GM23338 (cell line): ENCODE results near the gene CDV3. TPM values are rescaled to one million over a fixed set of nuclear protein-coding genes. Genes with fewer than 3 reads are reported as not detected.
A peak's percentile ranks its signal among the peaks of the same experiment; 100 is the strongest.

ENCODE experiments used
- ATAC-seq: fragments of 200-7000 bp; cut with Tn5 transposase; 3 replicates; pipeline ENCODE4 v1.9.1; 2020
- DNase-seq: peaks from one replicate; pipeline ENCODE4 v3.0.0-alpha.2; 2015; ENCODE audit warnings: low spot score
- H2AFZ ChIP-seq: fragments of 200-600 bp; sonication (generic); 2 replicates; pipeline ENCODE4 v1.8.0; 2016; ENCODE audit warnings: antibody characterized with exemption, mild to moderate bottlenecking, moderate library complexity
- H3F3A ChIP-seq: fragments of 200-600 bp; sonication (generic); replicated peaks from 2 replicates; pipeline ENCODE4 v1.8.0; 2017; ENCODE audit warnings: antibody characterized with exemption, mixed run types, low read depth
- H3K27ac ChIP-seq: fragments of 200-600 bp; sonication (generic); 2 replicates; pipeline ENCODE4 v1.6.1; 2016; ENCODE audit warnings: low read depth
- H3K27me3 ChIP-seq: fragments of 200-600 bp; sonication (generic); 2 replicates; pipeline ENCODE4 v1.8.0; 2016; ENCODE audit warnings: mild to moderate bottlenecking, mixed run types, moderate library complexity; ENCODE audit not compliant: insufficient read depth
- H3K36me3 ChIP-seq: fragments of 200-600 bp; sonication (generic); 2 replicates; pipeline ENCODE4 v1.8.0; 2016; ENCODE audit warnings: mild to moderate bottlenecking; ENCODE audit not compliant: insufficient read depth
- H3K4me1 ChIP-seq: fragments of 200-600 bp; sonication (generic); 2 replicates; pipeline ENCODE4 v1.8.0; 2016; ENCODE audit warnings: mild to moderate bottlenecking, moderate library complexity; ENCODE audit not compliant: insufficient read depth
- H3K4me2 ChIP-seq: fragments of 200-600 bp; sonication (generic); 2 replicates; pipeline ENCODE4 v1.7.1; 2017; ENCODE audit warnings: mixed run types
- H3K4me3 ChIP-seq: fragments of 200-600 bp; sonication (generic); 2 replicates; pipeline ENCODE4 v1.6.1; 2016; ENCODE audit warnings: mixed run types
- H3K79me2 ChIP-seq: fragments of 200-600 bp; sonication (generic); replicated peaks from 2 replicates; pipeline ENCODE4 v1.8.0; 2017; ENCODE audit warnings: mild to moderate bottlenecking; ENCODE audit not compliant: insufficient read depth
- H3K9me2 ChIP-seq: fragments of 200-600 bp; sonication (generic); 2 replicates; pipeline ENCODE4 v1.8.0; 2017; ENCODE audit not compliant: insufficient read depth
- H4K20me1 ChIP-seq: fragments of 200-600 bp; sonication (generic); replicated peaks from 2 replicates; pipeline ENCODE4 v1.8.0; 2017; ENCODE audit warnings: mild to moderate bottlenecking; ENCODE audit not compliant: insufficient read depth
- H3K27ac Mint-ChIP-seq: 2 replicates; pipeline ENCODE4 v1.8.0; 2020; ENCODE audit warnings: inconsistent platforms, mild to moderate bottlenecking, moderate library complexity, mixed read lengths
- H3K27me3 Mint-ChIP-seq: 3 replicates; pipeline ENCODE4 v1.8.0; 2022; ENCODE audit warnings: low read depth, mild to moderate bottlenecking, moderate library complexity, mixed read lengths, inconsistent platforms; ENCODE audit not compliant: insufficient read depth, poor library complexity
- H3K36me3 Mint-ChIP-seq: 3 replicates; pipeline ENCODE4 v1.8.0; 2021; ENCODE audit warnings: low read depth, mild to moderate bottlenecking, inconsistent platforms, moderate library complexity, mixed read lengths
- H3K4me1 Mint-ChIP-seq: 3 replicates; pipeline ENCODE4 v1.8.0; 2020; ENCODE audit warnings: mild to moderate bottlenecking, inconsistent platforms, mixed read lengths
- H3K4me3 Mint-ChIP-seq: 3 replicates; pipeline ENCODE4 v1.8.0; 2021; ENCODE audit warnings: moderate library complexity, mild to moderate bottlenecking, inconsistent platforms, mixed read lengths
- H3K9me3 Mint-ChIP-seq: 3 replicates; pipeline ENCODE4 v1.8.0; 2020; ENCODE audit warnings: moderate library complexity, mild to moderate bottlenecking, inconsistent platforms, mixed read lengths
- CREB1 ChIP-seq: fragments of 250-450 bp; sonication (Bioruptor Pico); IDR thresholded peaks from 2 replicates; pipeline ENCODE4 v1.5.0; 2020; ENCODE audit warnings: low read depth, mild to moderate bottlenecking, moderate library complexity
- ETS1 ChIP-seq: IDR thresholded peaks from 2 replicates; pipeline ENCODE4 v1.6.1; 2016; ENCODE audit warnings: antibody characterized with exemption
- EZH2 ChIP-seq: fragments of 200-600 bp; sonication (generic); IDR thresholded peaks from one replicate; pipeline ENCODE4 v1.8.0; 2017; ENCODE audit warnings: antibody characterized with exemption, mild to moderate bottlenecking, low read depth; ENCODE audit not compliant: unreplicated experiment
- EZH2phosphoT487 ChIP-seq: fragments of 200-600 bp; sonication (generic); IDR thresholded peaks from one replicate; pipeline ENCODE4 v1.8.1; 2018; ENCODE audit warnings: antibody characterized with exemption; ENCODE audit not compliant: unreplicated experiment
- JUNB ChIP-seq: IDR thresholded peaks from one replicate; pipeline ENCODE4 v1.6.1; 2016; ENCODE audit warnings: antibody characterized with exemption; ENCODE audit not compliant: unreplicated experiment
- NANOG ChIP-seq: IDR thresholded peaks from 2 replicates; pipeline ENCODE4 v1.6.1; 2016; ENCODE audit warnings: antibody characterized with exemption, borderline replicate concordance
- POLR2AphosphoS5 ChIP-seq: IDR thresholded peaks from 2 replicates; pipeline ENCODE4 v1.6.1; 2016; ENCODE audit warnings: antibody characterized with exemption, low read depth
- REST ChIP-seq: IDR thresholded peaks from one replicate; pipeline ENCODE4 v1.6.1; 2018; ENCODE audit warnings: antibody characterized with exemption; ENCODE audit not compliant: unreplicated experiment
- STAT1 ChIP-seq: IDR thresholded peaks from one replicate; pipeline ENCODE4 v1.6.1; 2016; ENCODE audit warnings: antibody characterized with exemption; ENCODE audit not compliant: unreplicated experiment
- ZNF114 ChIP-seq: fragments of 250-450 bp; sonication (Bioruptor Pico); IDR thresholded peaks from 2 replicates; pipeline ENCODE4 v1.5.0; 2020; ENCODE audit warnings: mild to moderate bottlenecking, moderate library complexity
- ZNF331 ChIP-seq: fragments of 250-450 bp; sonication (Bioruptor Pico); IDR thresholded peaks from 2 replicates; pipeline ENCODE4 v1.5.0; 2020; ENCODE audit warnings: low read depth, mild to moderate bottlenecking, moderate library complexity
- ZNF462 ChIP-seq: fragments of 250-450 bp; sonication (Bioruptor Pico); IDR thresholded peaks from 2 replicates; pipeline ENCODE4 v1.5.0; 2020; ENCODE audit warnings: mild to moderate bottlenecking, moderate library complexity
- polyA plus RNA-seq: library from polyadenylated mRNA; unstranded; fragments of >200 nt; fragmentation: Nextera tagmentation; extraction: Ambion mirVana; gene quantifications from 2 replicates; pipeline ENCODE4 v1.2.1, GENCODE V29; 2016
- total RNA-seq: library from RNA; depleted of rRNA; stranded (reverse); fragments of >200 nt; shearing (Covaris generic); gene quantifications from 2 replicates; pipeline ENCODE4 v1.2.3, GENCODE V29; 2014

Gene CDV3
- total and polyA plus RNA-seq, 2 experiments from 2014 or later, result 36.6 to 119 TPM

GRCh38 chr3:133588035-133588434, 14.5 kb downstream of the CDV3 start (continued):
- TF ChIP-seq ZNF462 (CRISPR knock-in tag) (no peak), EZH2 (no peak), CREB1 (CRISPR knock-in tag) (no peak), JUNB (no peak)

- Histone ChIP-seq H3K4me3 (no peak overlapping the region), H2AFZ (no peak overlapping the region), H4K20me1 (peaks cover 20% of the 10 kb centered on the region), H3K27me3 (no peaks in the 10 kb centered on the region), H3K79me2 (peaks cover under 1% of the 10 kb centered on the region; the same call in 1 of the 2 replicates), H3F3A (no peaks in the 10 kb centered on the region; the same call in 1 of the 2 replicates), H3K27ac (0 out of 2 replicates have a peak overlapping the region, but pooled peaks have one; percentile 39), H3K9me2 (no peaks in the 10 kb centered on the region), H3K36me3 (peaks cover 53% of the 10 kb centered on the region), H3K4me2 (no peak overlapping the region), H3K4me1 (no peaks in the 10 kb centered on the region)
- no peak overlapping the region for H3K27ac Mint-ChIP-seq
- ATAC-seq (no peak), DNase-seq (no peak)
- no peaks in the 10 kb centered on the region for H3K4me1 Mint-ChIP-seq
- H3K4me3 Mint-ChIP-seq, result no peak overlapping the region
- peaks cover 56% of the 10 kb centered on the region for H3K36me3 Mint-ChIP-seq
- peaks cover 3% of the 10 kb centered on the region for H3K27me3 Mint-ChIP-seq
- no peaks in the 10 kb centered on the region for H3K9me3 Mint-ChIP-seq
- no peak for TF ChIP-seq NANOG
- no peak for TF ChIP-seq EZH2phosphoT487
- no peak for TF ChIP-seq ZNF114
- no peak for TF ChIP-seq ZNF331
- no peak for TF ChIP-seq REST
- no peak for TF ChIP-seq STAT1
- no peak for TF ChIP-seq JUNB
- no peak for TF ChIP-seq EZH2
- no peak for TF ChIP-seq ETS1
- TF ChIP-seq CREB1 (CRISPR knock-in tag), result no peak
- TF ChIP-seq POLR2AphosphoS5, result no peak
These were observed 15.4 kb downstream of the CDV3 start for GRCh38 chr3:133588784-133589465.
